ENCODE results near the gene SMIM13.

DNA sequence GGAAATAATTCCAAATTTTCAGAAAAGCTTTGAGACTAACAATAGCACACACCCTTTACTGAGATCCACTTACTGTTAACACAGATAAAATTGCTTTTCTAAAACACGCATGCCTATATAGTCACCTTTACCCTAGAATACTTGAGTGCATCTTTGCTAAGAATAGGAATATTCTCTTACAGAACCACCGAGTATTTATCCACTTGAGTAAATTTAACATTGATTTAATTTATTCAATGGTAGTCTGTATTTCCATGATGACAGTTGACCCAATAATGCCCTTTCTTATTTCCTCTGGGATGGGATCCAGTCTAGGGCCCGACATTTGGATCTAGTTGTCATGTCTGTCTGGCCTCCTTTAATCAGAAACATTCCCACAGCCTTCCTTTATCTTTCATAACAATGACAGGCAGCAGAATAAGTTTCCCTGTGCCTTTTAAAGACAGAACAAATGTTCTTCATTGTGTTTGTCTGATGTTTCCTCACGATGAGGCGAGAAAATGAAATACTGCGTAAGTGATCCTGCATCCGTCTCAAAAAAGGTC, 74.5 kb downstream of the SMIM13 start:
- no peak for TF ChIP-seq SIN3A (IDR thresholded peaks at IDR 0.05; ENCODE audit: borderline replicate concordance, insufficient read depth, low read length)
- TF ChIP-seq REST (IDR thresholded peaks at IDR 0.05; ENCODE audit: insufficient read depth in 1 of 2, low read depth in 2 of 2, low read length in 2 of 2) = no peak
- TF ChIP-seq POLR2AphosphoS5 (IDR thresholded peaks at IDR 0.05; ENCODE audit: low read depth, low read length) = no peak
- no peak for TF ChIP-seq TAF1 (IDR thresholded peaks at IDR 0.05; ENCODE audit: borderline replicate concordance, insufficient read depth, low read length)
